OCI-LY3 (cell line): ENCODE data around the gene CSTA.

ENCODE experiments used
- H2AFZ ChIP-seq: fragments of 200-600, 300-600 bp; shearing (Covaris generic); 2 replicates; pipeline ENCODE4 v1.6.0; 2014; ENCODE audit warnings: antibody characterized with exemption, low read depth, low read length
- H3K27ac ChIP-seq: fragments of 200-600, 300-600 bp; sonication (generic); 2 replicates; pipeline ENCODE4 v1.5.1; 2014; ENCODE audit warnings: mild to moderate bottlenecking, low read length, moderate library complexity, mixed read lengths
- H3K27me3 ChIP-seq: fragments of 200-600, 300-600 bp; sonication (generic); 2 replicates; pipeline ENCODE4 v1.6.1; 2014; ENCODE audit warnings: low read depth, low read length, mixed read lengths
- H3K36me3 ChIP-seq: fragments of 200-600, 300-600 bp; sonication (generic); replicated peaks from 2 replicates; pipeline ENCODE3; 2014; ENCODE audit warnings: low read depth, low read length, mixed read lengths
- H3K4me1 ChIP-seq: fragments of 300-600, 200-600 bp; sonication (generic); 2 replicates; pipeline ENCODE4 v1.6.1; 2014; ENCODE audit warnings: low read length, mixed read lengths
- H3K4me2 ChIP-seq: fragments of 200-600, 300-600 bp; sonication (generic); 2 replicates; pipeline ENCODE4 v1.6.1; 2014; ENCODE audit warnings: low read length, mixed read lengths
- H3K4me3 ChIP-seq: fragments of 300-600, 200-600 bp; sonication (generic); 2 replicates; pipeline ENCODE4 v1.5.1; 2014; ENCODE audit warnings: antibody characterized with exemption, mild to moderate bottlenecking, low read length, moderate library complexity
- H3K79me2 ChIP-seq: fragments of 300-600, 200-600 bp; shearing (Covaris generic); 2 replicates; pipeline ENCODE4 v1.6.1; 2014; ENCODE audit warnings: mild to moderate bottlenecking, low read length, mixed read lengths
- H3K9ac ChIP-seq: fragments of 300-600, 200-600 bp; shearing (Covaris generic); 2 replicates; pipeline ENCODE4 v1.6.0; 2014; ENCODE audit warnings: mild to moderate bottlenecking, low read length, moderate library complexity
- H3K9me3 ChIP-seq: fragments of 200-600, 300-600 bp; shearing (Covaris generic); 2 replicates; pipeline ENCODE4 v1.6.1; 2014; ENCODE audit warnings: low read length, mixed read lengths; ENCODE audit not compliant: insufficient read depth
- H4K20me1 ChIP-seq: fragments of 200-600, 300-600 bp; sonication (generic); 2 replicates; pipeline ENCODE4 v1.6.1; 2016; ENCODE audit warnings: low read length, mixed read lengths; ENCODE audit not compliant: insufficient read depth
- EZH2phosphoT487 ChIP-seq: fragments of 200-600 bp; shearing (Covaris generic); IDR thresholded peaks from 2 replicates; pipeline ENCODE4 v1.6.1; 2018; ENCODE audit warnings: antibody characterized with exemption, mixed run types, low read depth
- TF ChIP-seq, protein P1 (sequence below): fragments of 200-600, 300-600 bp; sonication (generic); IDR thresholded peaks from 2 replicates; pipeline ENCODE4 v1.5.1; 2014; ENCODE audit warnings: antibody characterized with exemption, low read length, low read depth

The CSTA gene

GRCh38 chr3:122307094-122307687 is 17.9 kb upstream of the CSTA start:
- no peak overlapping the region for H3K27ac ChIP-seq
- no peak overlapping the region for H3K4me2 ChIP-seq
- no peak overlapping the region for H3K9ac ChIP-seq
- H3K36me3 ChIP-seq = no peaks in the 10 kb centered on the region
- H3K27me3 ChIP-seq = no peaks in the 10 kb centered on the region
- no peak overlapping the region for H3K4me3 ChIP-seq
- no peak for TF ChIP-seq EZH2phosphoT487
- TF ChIP-seq, protein P1, sequence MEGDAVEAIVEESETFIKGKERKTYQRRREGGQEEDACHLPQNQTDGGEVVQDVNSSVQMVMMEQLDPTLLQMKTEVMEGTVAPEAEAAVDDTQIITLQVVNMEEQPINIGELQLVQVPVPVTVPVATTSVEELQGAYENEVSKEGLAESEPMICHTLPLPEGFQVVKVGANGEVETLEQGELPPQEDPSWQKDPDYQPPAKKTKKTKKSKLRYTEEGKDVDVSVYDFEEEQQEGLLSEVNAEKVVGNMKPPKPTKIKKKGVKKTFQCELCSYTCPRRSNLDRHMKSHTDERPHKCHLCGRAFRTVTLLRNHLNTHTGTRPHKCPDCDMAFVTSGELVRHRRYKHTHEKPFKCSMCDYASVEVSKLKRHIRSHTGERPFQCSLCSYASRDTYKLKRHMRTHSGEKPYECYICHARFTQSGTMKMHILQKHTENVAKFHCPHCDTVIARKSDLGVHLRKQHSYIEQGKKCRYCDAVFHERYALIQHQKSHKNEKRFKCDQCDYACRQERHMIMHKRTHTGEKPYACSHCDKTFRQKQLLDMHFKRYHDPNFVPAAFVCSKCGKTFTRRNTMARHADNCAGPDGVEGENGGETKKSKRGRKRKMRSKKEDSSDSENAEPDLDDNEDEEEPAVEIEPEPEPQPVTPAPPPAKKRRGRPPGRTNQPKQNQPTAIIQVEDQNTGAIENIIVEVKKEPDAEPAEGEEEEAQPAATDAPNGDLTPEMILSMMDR = no peak
- H3K4me1 ChIP-seq = peaks cover 8% of the 10 kb centered on the region
- no peak overlapping the region for H2AFZ ChIP-seq
- no peaks in the 10 kb centered on the region for H3K79me2 ChIP-seq
- no peaks in the 10 kb centered on the region for H3K9me3 ChIP-seq
- H4K20me1 ChIP-seq = no peaks in the 10 kb centered on the region

GRCh38 chr3:122307976-122308375 is 17.1 kb upstream of the CSTA start:
- Histone ChIP-seq H3K4me3 (no peak overlapping the region), H3K9me3 (no peaks in the 10 kb centered on the region), H2AFZ (no peak overlapping the region), H3K4me2 (no peak overlapping the region), H3K9ac (no peak overlapping the region), H3K36me3 (no peaks in the 10 kb centered on the region), H3K79me2 (no peaks in the 10 kb centered on the region), H3K27ac (no peak overlapping the region), H4K20me1 (no peaks in the 10 kb centered on the region), H3K4me1 (peaks cover 8% of the 10 kb centered on the region), H3K27me3 (no peaks in the 10 kb centered on the region)
- TF ChIP-seq, protein P1 = no peak
- TF ChIP-seq EZH2phosphoT487 = no peak

- Histone ChIP-seq H3K79me2 (no peaks in the 10 kb centered on the region), H3K9me3 (no peaks in the 10 kb centered on the region), H3K4me3 (no peak overlapping the region), H2AFZ (no peak overlapping the region), H3K4me1 (peaks cover 8% of the 10 kb centered on the region), H3K27me3 (no peaks in the 10 kb centered on the region), H3K4me2 (no peak overlapping the region), H3K9ac (no peak overlapping the region), H4K20me1 (no peaks in the 10 kb centered on the region), H3K27ac (no peak overlapping the region), H3K36me3 (no peaks in the 10 kb centered on the region)
- TF ChIP-seq EZH2phosphoT487 = no peak
Observed at GRCh38 chr3:122310361-122310760, 14.7 kb upstream of the CSTA start.

DNA sequence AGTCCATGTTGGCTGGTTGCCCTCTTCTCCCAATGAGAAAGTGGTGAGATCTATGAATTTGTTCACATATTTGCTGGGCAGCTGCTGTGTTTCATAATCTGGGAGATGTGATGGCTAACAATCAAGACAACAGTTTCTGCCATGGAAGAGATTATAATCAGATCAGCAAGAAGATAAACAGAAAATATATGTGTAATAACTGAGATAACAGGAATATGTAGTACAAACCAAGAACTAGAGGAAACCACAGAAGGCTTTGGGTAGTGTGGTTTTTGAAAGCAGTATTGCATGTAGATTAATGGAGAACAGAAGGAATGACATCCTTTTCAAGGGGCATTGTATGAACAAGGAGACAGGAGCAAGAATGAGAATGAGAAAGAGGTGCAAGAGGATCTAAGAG is 12.2 kb upstream of the CSTA start:
- Histone ChIP-seq H4K20me1 (no peaks in the 10 kb centered on the region), H3K79me2 (no peaks in the 10 kb centered on the region), H3K36me3 (no peaks in the 10 kb centered on the region), H3K9me3 (no peaks in the 10 kb centered on the region), H3K4me2 (no peak overlapping the region), H3K27ac (no peak overlapping the region), H3K9ac (no peak overlapping the region), H2AFZ (no peak overlapping the region), H3K4me1 (no peaks in the 10 kb centered on the region), H3K27me3 (no peaks in the 10 kb centered on the region), H3K4me3 (no peak overlapping the region)
- TF ChIP-seq, protein P1 = no peak
- TF ChIP-seq EZH2phosphoT487 = no peak
